ENCODE results near the gene CHRNE. TPM values are rescaled to one million over a fixed set of nuclear protein-coding genes. Genes with fewer than 3 reads are reported as not detected.

CHRNE gene
- total RNA-seq, 6 experiments from 2014 or later, result 0.07 to 0.15 (median 0.07) TPM; not detected in 3

DNA sequence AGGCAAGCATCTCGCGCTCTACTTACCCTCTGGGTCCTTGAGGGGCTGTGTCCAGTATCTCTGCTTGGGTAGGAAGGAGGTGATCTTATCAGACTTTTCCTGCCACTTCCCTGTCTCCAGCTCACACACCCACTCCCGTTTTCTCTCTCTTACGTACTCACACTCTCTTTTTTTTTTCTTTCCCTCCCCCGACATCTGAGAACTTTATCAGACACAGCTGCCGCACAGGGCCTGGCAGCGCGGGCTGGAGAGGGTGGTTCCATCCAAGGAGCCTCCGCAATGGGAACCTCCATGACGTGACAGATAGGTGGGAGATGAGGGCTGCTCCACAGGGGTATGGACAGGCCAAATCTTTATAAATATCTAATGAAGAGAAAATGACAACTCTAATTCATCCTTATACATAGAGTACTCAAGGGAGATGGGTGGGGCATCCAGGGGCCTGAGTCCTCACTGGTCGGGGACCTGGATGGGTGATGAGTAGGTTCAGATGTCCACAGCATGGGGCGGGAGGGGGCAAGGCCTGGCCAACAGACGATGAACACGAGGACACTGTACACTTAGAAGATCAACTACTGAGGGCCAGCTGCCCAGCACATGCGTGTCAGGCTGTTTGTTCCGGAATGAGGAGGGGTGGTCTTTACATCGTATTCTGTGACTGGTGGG lies 46.5 kb downstream of the CHRNE start:
- DNase-seq, result no peak
- H3K9me3 Mint-ChIP-seq, result no peaks in the 10 kb centered on the region
- peaks cover 43% of the 10 kb centered on the region for H3K4me1 Mint-ChIP-seq (ENCODE audit: low read depth)
- peaks cover 22% of the 10 kb centered on the region for H3K36me3 Mint-ChIP-seq (ENCODE audit: low read depth)
- no peaks in the 10 kb centered on the region; the same call in 1 of the 2 replicates for H3K27me3 Mint-ChIP-seq (ENCODE audit: insufficient read depth)
- no peak overlapping the region for H3K27ac Mint-ChIP-seq
- no peak for TF ChIP-seq CTCF (IDR thresholded peaks at IDR 0.05)
- H3K4me3 Mint-ChIP-seq, result no peak overlapping the region

DNA sequence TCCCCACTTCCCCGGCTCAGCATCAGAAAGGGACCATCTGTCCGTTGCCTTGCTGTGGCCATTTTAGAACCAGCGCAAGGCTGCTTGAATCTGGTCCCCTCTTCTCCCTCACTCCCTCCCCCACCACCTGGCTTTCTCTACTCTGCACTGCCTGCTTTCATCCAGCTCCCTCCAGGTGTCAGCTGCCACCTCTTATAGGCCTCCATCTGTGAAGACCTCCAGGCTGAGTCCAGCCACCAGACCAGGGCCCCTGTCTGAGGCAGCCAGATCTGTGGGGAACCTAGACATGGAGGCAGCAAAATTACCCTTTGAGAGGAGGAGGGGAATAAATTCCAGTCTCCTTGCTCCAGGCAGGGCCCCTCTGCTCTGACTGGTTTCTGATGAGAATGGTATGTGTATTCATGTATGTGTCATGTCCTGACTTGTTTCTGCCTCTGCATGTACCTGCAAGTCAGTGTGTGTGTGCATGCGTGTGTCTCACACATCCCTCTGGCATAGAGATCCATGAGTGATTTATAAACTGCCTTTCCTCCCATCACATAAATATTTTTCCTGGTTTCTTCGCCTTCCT lies 48.7 kb downstream of the CHRNE start:
- H3K4me1 Mint-ChIP-seq (ENCODE audit: low read depth), result peaks cover 63% of the 10 kb centered on the region
- H3K27me3 Mint-ChIP-seq (ENCODE audit: insufficient read depth), result no peaks in the 10 kb centered on the region
- DNase-seq, result peak; percentile 38
- H3K4me3 Mint-ChIP-seq, result no peak overlapping the region
- H3K27ac Mint-ChIP-seq, result peak overlapping the region; percentile 36
- peaks cover 28% of the 10 kb centered on the region for H3K36me3 Mint-ChIP-seq (ENCODE audit: low read depth)
- H3K9me3 Mint-ChIP-seq, result no peaks in the 10 kb centered on the region
- no peak for TF ChIP-seq CTCF (IDR thresholded peaks at IDR 0.05)

- TF ChIP-seq CTCF (IDR thresholded peaks at IDR 0.05), result no peak
- Mint-ChIP-seq H3K27me3 (ENCODE audit: insufficient read depth) (no peaks in the 10 kb centered on the region), H3K4me1 (ENCODE audit: low read depth) (peaks cover 60% of the 10 kb centered on the region), H3K36me3 (ENCODE audit: low read depth) (peaks cover 32% of the 10 kb centered on the region), H3K9me3 (no peaks in the 10 kb centered on the region), H3K4me3 (no peak overlapping the region), H3K27ac (no peak overlapping the region)
- DNase-seq, result no peak
These were observed 49.7 kb downstream of the CHRNE start for GRCh38 chr17:4853208-4853671.

DNA sequence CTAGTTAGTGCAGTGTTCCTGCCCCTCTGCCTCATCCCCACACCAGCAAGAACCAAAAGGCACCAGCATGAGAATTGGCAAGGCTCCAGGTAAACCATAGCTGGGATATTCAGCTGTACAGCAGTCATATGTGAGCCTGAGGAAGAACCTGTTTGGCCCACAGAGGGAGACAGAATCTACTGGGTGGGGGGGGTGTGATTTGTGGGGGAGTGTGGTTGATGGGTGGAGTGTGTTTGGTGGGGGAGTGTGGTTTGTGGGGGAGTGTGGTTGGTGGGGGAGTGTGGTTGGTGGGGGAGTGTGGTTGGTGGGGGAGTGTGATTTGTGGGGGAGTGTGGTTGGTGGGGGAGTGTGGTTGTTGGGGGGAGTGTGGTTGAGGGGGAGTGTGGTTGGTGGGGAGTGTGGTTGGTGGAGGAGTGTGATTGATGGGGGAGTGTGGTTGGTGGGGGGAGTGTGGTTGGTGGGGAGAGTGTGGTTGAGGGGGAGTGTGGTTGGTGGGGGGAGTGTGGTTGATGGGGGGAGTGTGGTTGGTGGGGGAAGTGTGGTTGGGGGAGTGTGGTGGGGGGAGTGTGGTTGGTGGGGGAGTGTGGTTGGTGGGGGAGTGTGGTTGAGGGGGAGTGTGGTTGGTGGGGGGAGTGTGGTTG lies 50.2 kb downstream of the CHRNE start:
- peaks cover 55% of the 10 kb centered on the region for H3K4me1 Mint-ChIP-seq (ENCODE audit: low read depth)
- H3K4me3 Mint-ChIP-seq, result peak overlapping the region; percentile 11; the same call in 1 of the 2 replicates
- peaks cover 32% of the 10 kb centered on the region for H3K36me3 Mint-ChIP-seq (ENCODE audit: low read depth)
- H3K27ac Mint-ChIP-seq, result peak overlapping the region; percentile 73
- peak; percentile 67 for DNase-seq
- no peaks in the 10 kb centered on the region for H3K9me3 Mint-ChIP-seq
- TF ChIP-seq CTCF (IDR thresholded peaks at IDR 0.05), result no peak
- H3K27me3 Mint-ChIP-seq (ENCODE audit: insufficient read depth), result no peaks in the 10 kb centered on the region

DNA sequence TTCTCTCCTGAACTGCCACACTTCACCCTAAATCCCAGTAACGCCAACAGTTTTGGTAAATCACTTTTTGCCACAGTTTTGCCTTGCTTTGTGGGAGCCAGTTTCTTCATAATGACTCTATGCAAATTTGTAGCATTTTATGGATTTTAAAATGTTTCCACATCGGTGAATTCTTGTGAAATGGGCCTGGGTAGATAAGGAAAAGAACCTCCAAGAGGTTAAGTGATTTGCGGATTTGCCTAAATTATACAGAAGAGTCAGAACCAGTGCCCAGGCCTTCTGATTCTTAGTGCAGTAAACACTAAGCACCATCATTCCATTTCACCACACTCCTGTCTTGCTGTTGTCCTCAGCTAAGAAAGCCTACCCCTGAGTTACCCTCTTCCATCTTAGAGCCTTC lies 51.8 kb downstream of the CHRNE start:
- Mint-ChIP-seq H3K36me3 (ENCODE audit: low read depth) (peaks cover 21% of the 10 kb centered on the region), H3K4me1 (ENCODE audit: low read depth) (peaks cover 51% of the 10 kb centered on the region), H3K9me3 (no peaks in the 10 kb centered on the region), H3K4me3 (no peak overlapping the region), H3K27me3 (ENCODE audit: insufficient read depth) (no peaks in the 10 kb centered on the region), H3K27ac (peak overlapping the region; percentile 59; the same call in 1 of the 2 replicates)
- DNase-seq, result no peak
- no peak for TF ChIP-seq CTCF (IDR thresholded peaks at IDR 0.05)

Data from HFFc6 (cell line).